Mesangial cell (primary cell): ENCODE measurements around the gene NMRK2. TPM values are rescaled to one million over a fixed set of nuclear protein-coding genes. Genes with fewer than 3 reads are reported as not detected.

ENCODE experiments used
- total RNA-seq: library from RNA; depleted of rRNA; stranded (reverse); fragments of >200 nt; gene quantifications from 2 replicates; pipeline ENCODE4 v1.2.3, GENCODE V29; 2015

The NMRK2 gene, protein sequence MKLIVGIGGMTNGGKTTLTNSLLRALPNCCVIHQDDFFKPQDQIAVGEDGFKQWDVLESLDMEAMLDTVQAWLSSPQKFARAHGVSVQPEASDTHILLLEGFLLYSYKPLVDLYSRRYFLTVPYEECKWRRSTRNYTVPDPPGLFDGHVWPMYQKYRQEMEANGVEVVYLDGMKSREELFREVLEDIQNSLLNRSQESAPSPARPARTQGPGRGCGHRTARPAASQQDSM
- not detected in 2 replicates for total RNA-seq

DNA sequence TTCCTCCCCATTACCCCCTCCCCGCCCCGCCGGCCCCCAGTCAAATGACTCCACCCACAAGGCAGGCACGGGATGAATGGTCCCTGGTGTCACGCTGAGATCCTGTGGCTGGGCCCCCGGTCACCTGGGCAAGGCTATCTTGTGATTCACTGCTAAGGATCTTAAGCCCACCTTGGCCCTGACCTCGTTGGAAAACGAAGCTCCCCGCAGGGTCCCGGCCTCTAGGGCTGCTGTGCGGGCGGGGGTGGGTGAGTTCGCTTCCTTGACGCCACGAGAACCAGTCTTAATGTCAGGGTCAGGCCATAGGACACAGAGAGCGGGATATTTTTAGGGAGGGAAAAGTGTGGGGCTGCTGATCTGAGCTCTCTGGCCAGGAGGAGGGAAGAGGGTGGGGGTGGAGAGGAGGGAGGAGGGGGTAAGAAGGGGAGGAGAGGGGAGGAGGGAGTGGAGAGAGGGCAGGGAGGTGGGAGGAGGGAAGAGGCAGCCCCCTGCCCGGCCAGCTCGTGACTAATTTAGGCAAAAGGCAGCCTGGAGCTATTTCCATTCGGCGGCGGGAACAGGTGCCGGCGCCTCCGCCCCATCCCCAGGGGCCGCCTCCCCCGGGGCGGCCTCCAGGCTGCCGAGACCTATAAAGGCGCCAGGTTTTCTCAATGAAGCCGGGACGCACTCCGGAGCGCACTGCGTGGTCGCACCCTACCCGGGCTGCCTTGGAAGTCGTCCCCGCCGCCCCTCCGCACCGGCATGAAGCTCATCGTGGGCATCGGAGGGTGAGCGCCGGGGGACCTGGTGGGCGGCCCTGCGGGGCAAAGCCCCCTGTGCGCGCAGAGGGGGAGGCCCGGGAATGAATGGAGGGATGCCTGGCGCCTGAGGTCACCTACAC, at the start of gene NMRK2:
NMRK2 (plus strand) TSS at position 139 of the 880 bp plus-strand sequence; CDS start at position 742, 603 bp downstream.

DNA sequence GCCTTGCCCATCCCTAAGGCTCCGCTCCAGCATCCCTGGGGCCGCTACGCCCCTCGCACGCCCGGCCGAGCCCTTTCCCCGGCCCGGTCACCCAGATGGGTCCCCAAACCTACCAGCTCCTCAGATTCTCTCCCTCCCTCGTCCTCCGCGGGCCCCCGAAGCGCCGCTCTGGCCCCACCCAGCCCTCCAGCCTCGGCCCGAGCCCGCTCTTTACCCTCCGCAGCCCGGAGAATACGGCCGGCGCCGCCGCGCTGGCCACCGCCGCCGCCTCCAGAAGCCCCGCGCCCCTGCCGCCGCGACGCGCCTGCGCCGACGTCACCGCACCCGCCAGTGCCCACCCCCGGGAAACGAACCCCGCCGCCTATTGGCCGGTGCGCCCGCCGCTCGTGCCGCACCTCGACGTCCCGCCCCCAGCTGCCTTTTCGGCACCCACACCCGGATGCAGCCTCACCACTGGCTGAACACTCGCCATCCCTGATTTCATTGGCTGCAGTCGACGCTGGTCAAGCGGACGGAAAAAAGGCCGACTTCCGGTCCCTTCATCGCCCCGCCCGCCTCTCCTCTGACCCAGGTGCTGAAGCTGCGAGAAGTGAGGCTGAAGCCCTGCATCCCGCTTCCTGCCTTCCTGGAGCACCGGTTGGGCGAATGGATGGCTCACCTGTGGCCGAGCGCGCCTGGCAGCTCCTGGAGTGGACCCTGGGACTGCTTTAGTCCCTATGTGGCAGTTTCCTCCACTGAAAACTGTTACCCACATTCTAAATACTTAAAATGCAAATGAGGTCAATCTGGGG, 38.1 kb downstream of the NMRK2 start, which contains the start of gene DAPK3:
DAPK3 (minus strand) TSS at position 292 of the 791 bp plus-strand sequence. CDS start 1,364 bp downstream, outside the sequence.

DNA sequence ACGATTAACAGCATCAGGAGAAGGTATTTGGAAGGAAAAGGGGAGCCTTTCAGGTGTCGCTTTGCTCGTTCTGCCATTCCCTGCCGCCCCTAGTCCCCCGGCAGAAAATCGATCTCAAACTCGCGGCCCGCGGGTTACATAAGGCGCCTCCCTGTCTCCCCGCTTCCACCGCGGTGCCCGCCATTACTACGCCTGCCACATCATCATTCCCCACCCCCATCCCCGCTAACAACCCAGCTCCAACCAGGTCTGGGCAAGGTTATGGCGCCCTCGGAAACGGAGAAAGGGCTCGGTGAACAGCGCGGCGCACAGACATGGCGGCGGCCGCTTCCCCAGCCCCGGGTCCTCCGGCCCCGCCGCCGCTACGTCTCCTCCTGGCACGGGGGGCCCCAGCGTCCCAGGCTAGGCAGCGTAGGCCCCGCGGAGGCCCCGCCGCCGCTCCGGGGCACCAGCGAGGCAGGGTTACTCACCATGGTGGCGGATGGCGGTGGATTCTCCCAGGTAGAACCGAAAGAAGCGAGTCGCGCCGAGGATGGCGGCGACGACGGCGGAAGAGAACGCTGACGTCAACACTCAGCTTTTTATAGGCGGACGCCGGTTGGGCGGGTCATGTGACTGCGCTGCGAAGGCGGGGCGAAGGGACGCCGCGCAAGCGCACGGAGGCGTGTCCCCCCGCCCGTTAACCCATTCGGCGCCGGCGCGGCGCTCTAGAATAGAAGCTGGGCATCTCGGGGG, 52.2 kb downstream of the NMRK2 start, which contains the start of gene EEF2:
EEF2 (minus strand) TSS at position 556 of the 735 bp plus-strand sequence; CDS start at position 473, 83 bp downstream.

Other genes with a start within 250 kb of the NMRK2 start
- 43.7 and 67.4 TPM in 2 replicates for gene PIP5K1C, start 232.6 kb upstream of the NMRK2 start, total RNA-seq
- gene TJP3, start 224.7 kb upstream of the NMRK2 start, total RNA-seq: 2.5 TPM in 1 of 2 replicates, not detected in the other
- gene APBA3, start 171.4 kb upstream of the NMRK2 start, total RNA-seq: 26.7 and 35.7 TPM in 2 replicates
- gene MRPL54, start 170.4 kb upstream of the NMRK2 start, total RNA-seq: 72.1 and 76.9 TPM in 2 replicates
- not detected in 2 replicates for gene RAX2, start 160.8 kb upstream of the NMRK2 start, total RNA-seq
- gene MATK, start 146.7 kb upstream of the NMRK2 start, total RNA-seq: 0.13 TPM in 1 of 2 replicates, not detected in the other
- gene ZFR2, start 64.0 kb upstream of the NMRK2 start, total RNA-seq: not detected in 2 replicates
- not detected in 2 replicates for gene ATCAY, start 52.4 kb upstream of the NMRK2 start, total RNA-seq
- 106 and 115 TPM in 2 replicates for gene DAPK3, start 38.0 kb downstream of the NMRK2 start, total RNA-seq
- 2,051 and 3,385 TPM in 2 replicates for gene EEF2, start 52.4 kb downstream of the NMRK2 start, total RNA-seq
- gene PIAS4, start 74.7 kb downstream of the NMRK2 start, total RNA-seq: 26.2 and 29.9 TPM in 2 replicates
- gene ZBTB7A, start 133.8 kb downstream of the NMRK2 start, total RNA-seq: 23.8 and 36.9 TPM in 2 replicates
- 157 and 238 TPM in 2 replicates for gene MAP2K2, start 191.1 kb downstream of the NMRK2 start, total RNA-seq
- gene CREB3L3, start 220.6 kb downstream of the NMRK2 start, total RNA-seq: not detected in 2 replicates
- gene SIRT6, start 249.5 kb downstream of the NMRK2 start, total RNA-seq: 26.1 and 40.8 TPM in 2 replicates
- gene ANKRD24, start 249.6 kb downstream of the NMRK2 start, total RNA-seq: under 0.01 and 0.51 TPM in 2 replicates